H1 (cell line): Measurements from ENCODE around the gene MANBA.

Experiments used
- EZH2 ChIP-seq: fragments of 200-600 bp; sonication (generic); IDR thresholded peaks from 2 replicates; pipeline ENCODE4 v1.7.1; 2012; ENCODE audit warnings: low read depth, mild to moderate bottlenecking, moderate library complexity, low read length, inconsistent platforms; ENCODE audit not compliant: severe bottlenecking
- POLR2A ChIP-seq, 2 experiments: IDR thresholded peaks; 1 replicate in 1 of 2; 2 replicates in 1 of 2; pipeline ENCODE4 v1.6.1; 2011; ENCODE audit warnings: low read depth in 2 of 2, low read length in 2 of 2, mild to moderate bottlenecking in 2 of 2; ENCODE audit errors: control extremely low read depth in 1 of 2
- TF ChIP-seq, protein P1 (sequence below), 3 experiments: IDR thresholded peaks; 1 replicate in 2 of 3; 2 replicates in 1 of 3; pipeline versions ENCODE4 v1.5.1 to v1.6.1; 2011; ENCODE audit warnings: low read length in 3 of 3, mild to moderate bottlenecking in 3 of 3, inconsistent platforms in 2 of 3, low read depth in 1 of 3, moderate library complexity in 1 of 3; ENCODE audit not compliant: insufficient read depth in 1 of 3; ENCODE audit errors: control extremely low read depth in 1 of 3

DNA sequence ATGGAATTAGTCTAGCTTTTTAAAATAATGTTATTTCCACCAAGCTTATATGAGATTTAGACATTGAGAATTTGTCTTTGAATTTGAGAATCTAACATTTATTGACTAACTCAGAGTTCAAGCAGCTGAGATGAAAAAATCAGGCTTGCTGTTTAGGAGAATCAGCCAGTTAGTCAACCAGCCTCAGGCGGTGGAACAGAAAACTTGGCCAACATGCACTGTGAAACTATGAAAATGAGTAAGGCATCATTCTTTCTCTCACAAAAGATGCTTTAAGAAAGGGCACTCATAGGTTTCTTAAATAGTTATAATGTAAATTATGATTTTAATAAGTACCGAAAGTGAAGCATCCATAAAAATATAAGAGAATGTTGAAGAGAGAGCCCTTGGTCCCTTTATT is 175.4 kb downstream of the MANBA start:
- TF ChIP-seq EZH2 = no peak
- no peak for TF ChIP-seq POLR2A (IDR thresholded peaks at IDR 0.05; ENCODE audit: control extremely low read depth in 1 of 2, low read depth in 2 of 2, low read length in 2 of 2)
- TF ChIP-seq, protein P1, sequence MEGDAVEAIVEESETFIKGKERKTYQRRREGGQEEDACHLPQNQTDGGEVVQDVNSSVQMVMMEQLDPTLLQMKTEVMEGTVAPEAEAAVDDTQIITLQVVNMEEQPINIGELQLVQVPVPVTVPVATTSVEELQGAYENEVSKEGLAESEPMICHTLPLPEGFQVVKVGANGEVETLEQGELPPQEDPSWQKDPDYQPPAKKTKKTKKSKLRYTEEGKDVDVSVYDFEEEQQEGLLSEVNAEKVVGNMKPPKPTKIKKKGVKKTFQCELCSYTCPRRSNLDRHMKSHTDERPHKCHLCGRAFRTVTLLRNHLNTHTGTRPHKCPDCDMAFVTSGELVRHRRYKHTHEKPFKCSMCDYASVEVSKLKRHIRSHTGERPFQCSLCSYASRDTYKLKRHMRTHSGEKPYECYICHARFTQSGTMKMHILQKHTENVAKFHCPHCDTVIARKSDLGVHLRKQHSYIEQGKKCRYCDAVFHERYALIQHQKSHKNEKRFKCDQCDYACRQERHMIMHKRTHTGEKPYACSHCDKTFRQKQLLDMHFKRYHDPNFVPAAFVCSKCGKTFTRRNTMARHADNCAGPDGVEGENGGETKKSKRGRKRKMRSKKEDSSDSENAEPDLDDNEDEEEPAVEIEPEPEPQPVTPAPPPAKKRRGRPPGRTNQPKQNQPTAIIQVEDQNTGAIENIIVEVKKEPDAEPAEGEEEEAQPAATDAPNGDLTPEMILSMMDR (IDR thresholded peaks at IDR 0.05; ENCODE audit: control extremely low read depth in 1 of 3, insufficient read depth in 1 of 3, low read depth in 1 of 3, low read length in 3 of 3) = no peak
